Activated T-cell treated with anti-CD3 and anti-CD28 coated beads, Interleukin-2, amount 50 U/mL, for 1 hour (primary cell): Measurements from ENCODE around the gene ERAL1.
"Not testable (repeated sequence)": the region's sequence is repeated elsewhere in the genome, so short reads cannot be mapped to it uniquely, and the experiment has no call there.

ENCODE experiments used
- DNase-seq: peaks from one replicate; pipeline ENCODE4 v3.0.0-alpha.2; 2020

ERAL1 gene

GRCh38 chr17:28855336-28855679 lies 492 bp downstream of the ERAL1 start:
- DNase-seq: no peak

GRCh38 chr17:28856028-28856574 lies 1.3 kb downstream of the ERAL1 start:
- DNase-seq: no peak

- DNase-seq: no peak
These were observed 3.3 kb downstream of the ERAL1 start for GRCh38 chr17:28857905-28858800.

- DNase-seq: no peak
These were observed 4.1 kb downstream of the ERAL1 start for GRCh38 chr17:28858801-28859355.

- no peak for DNase-seq
These were observed 5.6 kb downstream of the ERAL1 start for GRCh38 chr17:28860363-28860808.

- no peak for DNase-seq
These were observed 6.8 kb downstream of the ERAL1 start for GRCh38 chr17:28861393-28862203.

- no peak for DNase-seq
These were observed 7.7 kb downstream of the ERAL1 start for GRCh38 chr17:28862561-28862960.

- no peak for DNase-seq
These were observed 9.1 kb downstream of the ERAL1 start for GRCh38 chr17:28863953-28864352.

GRCh38 chr17:28864991-28865849 lies 10.4 kb downstream of the ERAL1 start:
- no peak for DNase-seq

GRCh38 chr17:28865946-28866752 lies 11.3 kb downstream of the ERAL1 start:
- DNase-seq: no peak

GRCh38 chr17:28867276-28867675 lies 12.5 kb downstream of the ERAL1 start:
- no peak for DNase-seq

GRCh38 chr17:28871056-28871579 lies 16.3 kb downstream of the ERAL1 start:
- DNase-seq: peak; percentile 34

GRCh38 chr17:28873839-28874238 lies 19.0 kb downstream of the ERAL1 start:
- DNase-seq: no peak

- DNase-seq: no peak
These were observed 19.9 kb downstream of the ERAL1 start for GRCh38 chr17:28874750-28875149.

- no peak for DNase-seq
These were observed 21.2 kb downstream of the ERAL1 start for GRCh38 chr17:28875848-28876550.

- DNase-seq: not testable (repeated sequence)
These were observed 22.4 kb downstream of the ERAL1 start for GRCh38 chr17:28877150-28877711.

GRCh38 chr17:28878158-28878910 lies 23.5 kb downstream of the ERAL1 start:
- no peak for DNase-seq

- no peak for DNase-seq
These were observed 24.2 kb downstream of the ERAL1 start for GRCh38 chr17:28878981-28879380.

- no peak for DNase-seq
These were observed 25.2 kb downstream of the ERAL1 start for GRCh38 chr17:28879886-28880571.
